Hematopoietic multipotent progenitor cell treated with erythropoietin and hydrocortisone succinate and interleukin-3 and kit ligand, for 8 days (in vitro differentiated cells): ENCODE results near the gene PTMA.
"Not testable (repeated sequence)": the region's sequence is repeated elsewhere in the genome, so short reads cannot be mapped to it uniquely, and the experiment has no call there.

Source experiments
- DNase-seq: peaks from one replicate; pipeline ENCODE4 v3.0.0-alpha.2; 2015

Gene PTMA

GRCh38 chr2:231707927-231708772 is at the start of gene PTMA:
PTMA (plus strand) TSS chr2:231708525; CDS start chr2:231708707, 182 bp downstream.
- peak; percentile 99 for DNase-seq

GRCh38 chr2:231660073-231660472 is 48.3 kb upstream of the PTMA start:
- not testable (repeated sequence) for DNase-seq

GRCh38 chr2:231660860-231661259 is 47.5 kb upstream of the PTMA start:
- no peak for DNase-seq

GRCh38 chr2:231661422-231662027 is 46.8 kb upstream of the PTMA start:
- DNase-seq, result no peak

GRCh38 chr2:231662028-231662810 is 46.1 kb upstream of the PTMA start:
- DNase-seq, result peak; percentile 97

GRCh38 chr2:231662811-231663457 is 45.4 kb upstream of the PTMA start:
- no peak for DNase-seq

- DNase-seq, result no peak
These were observed 44.7 kb upstream of the PTMA start for GRCh38 chr2:231663458-231664212.

GRCh38 chr2:231664727-231665126 is 43.6 kb upstream of the PTMA start:
- peak; percentile 90 for DNase-seq

- peak; percentile 64 for DNase-seq
These were observed 42.8 kb upstream of the PTMA start for GRCh38 chr2:231665245-231666170.

- peak; percentile 97 for DNase-seq
These were observed 41.9 kb upstream of the PTMA start for GRCh38 chr2:231666171-231667095.

- DNase-seq, result no peak
These were observed 41.3 kb upstream of the PTMA start for GRCh38 chr2:231667096-231667427.

GRCh38 chr2:231667496-231667895 is 40.8 kb upstream of the PTMA start:
- no peak for DNase-seq

GRCh38 chr2:231668981-231669380 is 39.3 kb upstream of the PTMA start:
- DNase-seq, result no peak

- DNase-seq, result no peak
These were observed 36.9 kb upstream of the PTMA start for GRCh38 chr2:231671270-231672050.

GRCh38 chr2:231672617-231673347 is 35.5 kb upstream of the PTMA start:
- peak; percentile 67 for DNase-seq

- DNase-seq, result no peak
These were observed 35.0 kb upstream of the PTMA start for GRCh38 chr2:231673348-231673770.

- peak; percentile 79 for DNase-seq
These were observed 33.6 kb upstream of the PTMA start for GRCh38 chr2:231674587-231675338.

- DNase-seq, result no peak
These were observed 32.1 kb upstream of the PTMA start for GRCh38 chr2:231676243-231676642.
